WTC11 (cell line): ENCODE measurements around the gene VAC14. TPM values are rescaled to one million over a fixed set of nuclear protein-coding genes. Genes with fewer than 3 reads are reported as not detected.

ENCODE experiments used
- ATAC-seq: fragments of 200-7000 bp; cut with Tn5 transposase; 2 replicates; pipeline ENCODE4 v1.10.0; 2021; ENCODE audit warnings: mild to moderate bottlenecking, moderate library complexity
- CTCF ChIA-PET: fragments of 300-600 bp; sonication (Branson Sonifier 250); formaldehyde crosslinking; loops from one replicate; lab custom pipeline; 2021; ENCODE audit warnings: antibody characterized with exemption; lab: Charles Lee
- POLR2A ChIA-PET: fragments of 350-600 bp; sonication (Branson Sonifier 250); formaldehyde crosslinking; loops from one replicate; lab custom pipeline; 2021; ENCODE audit warnings: antibody characterized with exemption; lab: Charles Lee
- DNase-seq: peaks from one replicate; pipeline ENCODE4 v3.0.0; 2021; ENCODE audit warnings: low spot score
- H3K27ac Mint-ChIP-seq: 2 replicates; pipeline ENCODE4 v1.8.0; 2021; ENCODE audit warnings: mixed read lengths
- H3K27me3 Mint-ChIP-seq: 2 replicates; pipeline ENCODE4 v1.8.0; 2021; ENCODE audit warnings: low read depth, mild to moderate bottlenecking, moderate library complexity, mixed read lengths
- H3K36me3 Mint-ChIP-seq: 2 replicates; pipeline ENCODE4 v1.8.0; 2021; ENCODE audit warnings: mixed read lengths
- H3K4me1 Mint-ChIP-seq: 2 replicates; pipeline ENCODE4 v1.8.0; 2022; ENCODE audit warnings: mixed read lengths
- H3K4me3 Mint-ChIP-seq: 2 replicates; pipeline ENCODE4 v1.8.0; 2021; ENCODE audit warnings: mild to moderate bottlenecking, moderate library complexity, mixed read lengths
- H3K9me3 Mint-ChIP-seq: 2 replicates; pipeline ENCODE4 v1.8.0; 2021; ENCODE audit warnings: mixed read lengths
- CBFB ChIP-seq: sonication (generic); formaldehyde crosslinking; IDR thresholded peaks from 2 replicates; pipeline ENCODE4 v1.8.1; 2022; ENCODE audit warnings: mild to moderate bottlenecking, low read depth, missing genetic modification reagents
- CREM ChIP-seq: sonication (generic); formaldehyde crosslinking; IDR thresholded peaks from 2 replicates; pipeline ENCODE4 v1.8.1; 2022; ENCODE audit warnings: mild to moderate bottlenecking, missing genetic modification reagents, moderate library complexity
- ERG ChIP-seq: fragments of 250-450 bp; sonication (Bioruptor Pico); IDR thresholded peaks from 2 replicates; pipeline ENCODE4 v1.8.0; 2021; ENCODE audit warnings: mild to moderate bottlenecking
- JAZF1 ChIP-seq: fragments of 250-450 bp; sonication (Bioruptor Pico); IDR thresholded peaks from 2 replicates; pipeline ENCODE4 v1.9.0; 2021; ENCODE audit warnings: moderate library complexity, mild to moderate bottlenecking, inconsistent platforms
- JUN ChIP-seq: sonication (generic); formaldehyde crosslinking; IDR thresholded peaks from 2 replicates; pipeline ENCODE4 v1.8.0; 2023; ENCODE audit warnings: mild to moderate bottlenecking, missing genetic modification reagents
- KAT7 ChIP-seq: sonication (generic); formaldehyde crosslinking; IDR thresholded peaks from 2 replicates; pipeline ENCODE4 v1.8.1; 2023; ENCODE audit warnings: missing genetic modification reagents, mild to moderate bottlenecking, borderline replicate concordance
- MXD4 ChIP-seq: fragments of 250-450 bp; sonication (Bioruptor Pico); IDR thresholded peaks from 2 replicates; pipeline ENCODE4 v1.8.0; 2021; ENCODE audit warnings: mild to moderate bottlenecking, moderate library complexity, borderline replicate concordance
- NFE2L1 ChIP-seq: sonication (generic); formaldehyde crosslinking; IDR thresholded peaks from 2 replicates; pipeline ENCODE4 v1.8.1; 2023; ENCODE audit warnings: missing genetic modification reagents
- NFYB ChIP-seq: sonication (generic); formaldehyde crosslinking; conservative IDR thresholded peaks from 2 replicates; pipeline ENCODE4 v1.8.0; 2022; ENCODE audit warnings: low read depth, missing genetic modification reagents
- NR1H2 ChIP-seq: sonication (generic); formaldehyde crosslinking; IDR thresholded peaks from 2 replicates; pipeline ENCODE4 v1.9.0; 2021; ENCODE audit warnings: mild to moderate bottlenecking, moderate library complexity, missing genetic modification reagents
- NR2C2 ChIP-seq: sonication (generic); formaldehyde crosslinking; IDR thresholded peaks from 2 replicates; pipeline ENCODE4 v1.8.0; 2022; ENCODE audit warnings: mild to moderate bottlenecking, missing genetic modification reagents
- OVOL2 ChIP-seq: fragments of 250-450 bp; sonication (Bioruptor Pico); IDR thresholded peaks from 2 replicates; pipeline ENCODE4 v1.9.0; 2021; ENCODE audit warnings: mild to moderate bottlenecking, borderline replicate concordance
- TCF7 ChIP-seq: sonication (generic); formaldehyde crosslinking; IDR thresholded peaks from 2 replicates; pipeline ENCODE4 v1.8.0; 2022; ENCODE audit warnings: mild to moderate bottlenecking, low read depth, missing genetic modification reagents, moderate library complexity
- TEAD1 ChIP-seq: sonication (generic); formaldehyde crosslinking; IDR thresholded peaks from 2 replicates; pipeline ENCODE4 v1.8.0; 2022; ENCODE audit warnings: mild to moderate bottlenecking, missing genetic modification reagents
- TP53 ChIP-seq: sonication (generic); formaldehyde crosslinking; IDR thresholded peaks from 2 replicates; pipeline ENCODE4 v1.8.1; 2023; ENCODE audit warnings: mild to moderate bottlenecking, missing genetic modification reagents
- USF1 ChIP-seq: sonication (generic); formaldehyde crosslinking; IDR thresholded peaks from 2 replicates; pipeline ENCODE4 v1.8.0; 2022; ENCODE audit warnings: mild to moderate bottlenecking, missing genetic modification reagents
- ZNF138 ChIP-seq: sonication (generic); formaldehyde crosslinking; conservative IDR thresholded peaks from 2 replicates; pipeline ENCODE4 v1.8.1; 2022; ENCODE audit warnings: mild to moderate bottlenecking, moderate library complexity, missing genetic modification reagents
- ZNF219 ChIP-seq: sonication (generic); formaldehyde crosslinking; IDR thresholded peaks from 2 replicates; pipeline ENCODE4 v1.8.0; 2023; ENCODE audit warnings: missing genetic modification reagents, mild to moderate bottlenecking, borderline replicate concordance
- ZNF263 ChIP-seq: sonication (generic); formaldehyde crosslinking; IDR thresholded peaks from 2 replicates; pipeline ENCODE4 v1.8.1; 2022; ENCODE audit warnings: low read depth, mild to moderate bottlenecking, moderate library complexity, missing genetic modification reagents
- ZSCAN18 ChIP-seq: fragments of 250-450 bp; sonication (Bioruptor Pico); IDR thresholded peaks from 2 replicates; pipeline ENCODE4 v2.1.2; 2022; ENCODE audit warnings: mild to moderate bottlenecking, moderate library complexity
- total RNA-seq: library from RNA; stranded (reverse); gene quantifications from 3 replicates; pipeline ENCODE4 v1.2.3, GENCODE V29; 2021
- TF ChIP-seq, protein P1 (sequence below): fragments of 250-450 bp; sonication (Bioruptor Pico); IDR thresholded peaks from 2 replicates; pipeline ENCODE4 v1.9.0; 2021; ENCODE audit warnings: mild to moderate bottlenecking, borderline replicate concordance
- TF ChIP-seq, protein P2 (sequence below): sonication (generic); formaldehyde crosslinking; IDR thresholded peaks from 2 replicates; pipeline ENCODE4 v1.8.0; 2023; ENCODE audit warnings: mild to moderate bottlenecking, missing genetic modification reagents

Gene VAC14
- total RNA-seq, 1 experiment from 2014 or later, result 60.1 TPM

DNA sequence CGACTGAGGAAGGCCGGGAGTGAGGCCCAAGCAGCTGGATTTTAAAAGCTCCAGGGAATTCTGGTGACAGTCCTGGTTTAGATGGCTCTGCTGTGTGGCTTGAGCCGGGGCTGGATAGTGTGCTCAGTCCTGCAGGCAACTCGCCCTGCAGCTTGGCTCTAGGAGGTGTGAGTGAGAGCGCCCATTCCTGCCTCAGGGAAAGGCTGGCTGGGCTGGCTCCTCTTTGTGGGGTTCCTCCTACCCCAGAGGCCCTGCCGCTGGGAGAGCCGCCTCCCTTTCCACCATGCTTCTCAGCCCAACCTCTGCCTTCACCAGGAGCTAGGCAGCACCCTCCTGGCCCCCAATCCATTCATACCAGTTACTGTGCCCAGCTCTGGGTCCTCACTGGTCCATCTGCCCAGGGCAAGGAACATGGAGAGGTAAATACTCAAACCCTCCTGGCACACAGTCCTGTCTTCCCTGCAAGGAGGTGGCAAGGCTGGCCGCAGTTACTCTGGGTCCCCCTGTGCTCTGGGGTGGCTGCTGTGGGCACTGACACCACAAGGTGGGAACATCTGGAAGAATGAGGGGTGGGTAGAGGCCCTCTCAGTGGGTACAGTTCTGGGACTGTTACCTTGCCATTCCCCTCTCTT, 47.1 kb downstream of the VAC14 start (continued):
- no peak for TF ChIP-seq ZNF138
- no peak for TF ChIP-seq USF1 (CRISPR knock-in tag)
- TF ChIP-seq NFYB (CRISPR knock-in tag), result no peak
- TF ChIP-seq TCF7 (CRISPR knock-in tag), result no peak
- TF ChIP-seq NR1H2, result no peak

DNA sequence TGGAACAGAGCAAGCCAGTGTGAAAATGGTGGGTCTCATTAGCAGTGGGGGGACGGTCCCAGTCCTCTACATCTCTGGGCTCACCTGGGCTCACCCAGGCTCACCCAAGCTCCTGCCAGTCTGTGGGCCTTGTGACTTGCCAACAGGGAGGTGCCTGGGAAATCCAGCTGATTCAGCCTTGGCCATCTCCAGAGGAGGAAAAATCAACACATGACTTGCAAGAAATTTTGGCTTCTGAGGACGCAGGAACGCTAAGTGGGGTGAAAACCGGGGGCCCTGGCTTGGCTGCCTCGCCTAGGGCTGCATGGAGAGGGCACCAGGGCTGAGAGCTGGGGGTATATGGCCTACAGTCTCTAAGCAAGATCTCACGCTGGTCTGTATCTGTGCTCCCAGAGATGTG, 47.7 kb downstream of the VAC14 start:
- no peak for TF ChIP-seq ZNF219 (CRISPR knock-in tag)
- no peak for TF ChIP-seq CREM (CRISPR knock-in tag)
- no peak for TF ChIP-seq OVOL2
- TF ChIP-seq MXD4, result no peak
- TF ChIP-seq, all 79 proteins: peak for 0
- Mint-ChIP-seq H3K9me3 (no peaks in the 10 kb centered on the region), H3K4me3 (no peak overlapping the region), H3K4me1 (peaks cover 13% of the 10 kb centered on the region), H3K27me3 (no peaks in the 10 kb centered on the region), H3K36me3 (peaks cover 3% of the 10 kb centered on the region; the same call in 1 of the 2 replicates), H3K27ac (no peak overlapping the region)
- ChIA-PET POLR2A (no interaction called here), CTCF (interaction anchor here (0.5 to 4.9 kb wide), 4 partner anchors 17 to 98 kb away, joined by 3 to 32 read pairs (median 4); no protein-coding TSS in a partner anchor)
- ATAC-seq (no peak), DNase-seq (no peak)

GRCh38 chr16:70752426-70752825, 48.5 kb downstream of the VAC14 start:
- H3K36me3 Mint-ChIP-seq, result no peaks in the 10 kb centered on the region
- TF ChIP-seq ZNF263, result no peak
- no peak for TF ChIP-seq JUN (CRISPR knock-in tag)
- no peak for TF ChIP-seq JAZF1
- TF ChIP-seq NR2C2, result no peak
- no peak for TF ChIP-seq USF1 (CRISPR knock-in tag)
- no peak for TF ChIP-seq ERG
- TF ChIP-seq NFYB (CRISPR knock-in tag), result no peak
- no peak for TF ChIP-seq TP53 (CRISPR knock-in tag)
- TF ChIP-seq ZSCAN18 (CRISPR knock-in tag), result no peak
- TF ChIP-seq, protein P1, sequence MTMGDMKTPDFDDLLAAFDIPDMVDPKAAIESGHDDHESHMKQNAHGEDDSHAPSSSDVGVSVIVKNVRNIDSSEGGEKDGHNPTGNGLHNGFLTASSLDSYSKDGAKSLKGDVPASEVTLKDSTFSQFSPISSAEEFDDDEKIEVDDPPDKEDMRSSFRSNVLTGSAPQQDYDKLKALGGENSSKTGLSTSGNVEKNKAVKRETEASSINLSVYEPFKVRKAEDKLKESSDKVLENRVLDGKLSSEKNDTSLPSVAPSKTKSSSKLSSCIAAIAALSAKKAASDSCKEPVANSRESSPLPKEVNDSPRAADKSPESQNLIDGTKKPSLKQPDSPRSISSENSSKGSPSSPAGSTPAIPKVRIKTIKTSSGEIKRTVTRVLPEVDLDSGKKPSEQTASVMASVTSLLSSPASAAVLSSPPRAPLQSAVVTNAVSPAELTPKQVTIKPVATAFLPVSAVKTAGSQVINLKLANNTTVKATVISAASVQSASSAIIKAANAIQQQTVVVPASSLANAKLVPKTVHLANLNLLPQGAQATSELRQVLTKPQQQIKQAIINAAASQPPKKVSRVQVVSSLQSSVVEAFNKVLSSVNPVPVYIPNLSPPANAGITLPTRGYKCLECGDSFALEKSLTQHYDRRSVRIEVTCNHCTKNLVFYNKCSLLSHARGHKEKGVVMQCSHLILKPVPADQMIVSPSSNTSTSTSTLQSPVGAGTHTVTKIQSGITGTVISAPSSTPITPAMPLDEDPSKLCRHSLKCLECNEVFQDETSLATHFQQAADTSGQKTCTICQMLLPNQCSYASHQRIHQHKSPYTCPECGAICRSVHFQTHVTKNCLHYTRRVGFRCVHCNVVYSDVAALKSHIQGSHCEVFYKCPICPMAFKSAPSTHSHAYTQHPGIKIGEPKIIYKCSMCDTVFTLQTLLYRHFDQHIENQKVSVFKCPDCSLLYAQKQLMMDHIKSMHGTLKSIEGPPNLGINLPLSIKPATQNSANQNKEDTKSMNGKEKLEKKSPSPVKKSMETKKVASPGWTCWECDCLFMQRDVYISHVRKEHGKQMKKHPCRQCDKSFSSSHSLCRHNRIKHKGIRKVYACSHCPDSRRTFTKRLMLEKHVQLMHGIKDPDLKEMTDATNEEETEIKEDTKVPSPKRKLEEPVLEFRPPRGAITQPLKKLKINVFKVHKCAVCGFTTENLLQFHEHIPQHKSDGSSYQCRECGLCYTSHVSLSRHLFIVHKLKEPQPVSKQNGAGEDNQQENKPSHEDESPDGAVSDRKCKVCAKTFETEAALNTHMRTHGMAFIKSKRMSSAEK (CRISPR knock-in tag), result no peak
- TF ChIP-seq NFE2L1 (CRISPR knock-in tag), result no peak
- TF ChIP-seq MXD4, result no peak
- TF ChIP-seq, protein P2, sequence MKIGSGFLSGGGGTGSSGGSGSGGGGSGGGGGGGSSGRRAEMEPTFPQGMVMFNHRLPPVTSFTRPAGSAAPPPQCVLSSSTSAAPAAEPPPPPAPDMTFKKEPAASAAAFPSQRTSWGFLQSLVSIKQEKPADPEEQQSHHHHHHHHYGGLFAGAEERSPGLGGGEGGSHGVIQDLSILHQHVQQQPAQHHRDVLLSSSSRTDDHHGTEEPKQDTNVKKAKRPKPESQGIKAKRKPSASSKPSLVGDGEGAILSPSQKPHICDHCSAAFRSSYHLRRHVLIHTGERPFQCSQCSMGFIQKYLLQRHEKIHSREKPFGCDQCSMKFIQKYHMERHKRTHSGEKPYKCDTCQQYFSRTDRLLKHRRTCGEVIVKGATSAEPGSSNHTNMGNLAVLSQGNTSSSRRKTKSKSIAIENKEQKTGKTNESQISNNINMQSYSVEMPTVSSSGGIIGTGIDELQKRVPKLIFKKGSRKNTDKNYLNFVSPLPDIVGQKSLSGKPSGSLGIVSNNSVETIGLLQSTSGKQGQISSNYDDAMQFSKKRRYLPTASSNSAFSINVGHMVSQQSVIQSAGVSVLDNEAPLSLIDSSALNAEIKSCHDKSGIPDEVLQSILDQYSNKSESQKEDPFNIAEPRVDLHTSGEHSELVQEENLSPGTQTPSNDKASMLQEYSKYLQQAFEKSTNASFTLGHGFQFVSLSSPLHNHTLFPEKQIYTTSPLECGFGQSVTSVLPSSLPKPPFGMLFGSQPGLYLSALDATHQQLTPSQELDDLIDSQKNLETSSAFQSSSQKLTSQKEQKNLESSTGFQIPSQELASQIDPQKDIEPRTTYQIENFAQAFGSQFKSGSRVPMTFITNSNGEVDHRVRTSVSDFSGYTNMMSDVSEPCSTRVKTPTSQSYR (CRISPR knock-in tag), result no peak
- no peak for TF ChIP-seq TEAD1
- TF ChIP-seq KAT7, result no peak
- TF ChIP-seq CBFB (CRISPR knock-in tag), result no peak

More at GRCh38 chr16:70752426-70752825, 48.5 kb downstream of the VAC14 start:
- Mint-ChIP-seq H3K4me1 (peaks cover 13% of the 10 kb centered on the region), H3K9me3 (no peaks in the 10 kb centered on the region), H3K4me3 (no peak overlapping the region), H3K27ac (no peak overlapping the region; the same call in 1 of the 2 replicates), H3K27me3 (no peaks in the 10 kb centered on the region)
- DNase-seq (no peak), ATAC-seq (no peak)
- POLR2A ChIA-PET, result no interaction called here
- CTCF ChIA-PET, result interaction anchor here (2.8 to 4.9 kb wide), 2 partner anchors 14 to 18 kb away, joined by 13 to 32 read pairs; no protein-coding TSS in a partner anchor
